Measurements from ENCODE around the gene TPR. TPM values are rescaled to one million over a fixed set of nuclear protein-coding genes. Genes with fewer than 3 reads are reported as not detected.
"Not testable (repeated sequence)": the region's sequence is repeated elsewhere in the genome, so short reads cannot be mapped to it uniquely, and the experiment has no call there.

TPR gene
- total RNA-seq, 4 donors from 2014 or later = 77.8 to 117 (median 82.9) TPM

GRCh38 chr1:186418503-186418902, 43.5 kb upstream of the TPR start:
- H3K27ac ChIP-seq = no peak overlapping the region
- WGBS = 88% methylated on average over 4 of the region's 4 CpGs
- H3K36me3 ChIP-seq = peaks cover 28% of the 10 kb centered on the region
- H3K4me1 ChIP-seq = no peaks in the 10 kb centered on the region
- no peaks in the 10 kb centered on the region for H3K9me3 ChIP-seq
- no peak overlapping the region for H3K4me3 ChIP-seq
- DNase-seq (ENCODE audit: low spot score in 2 of 2) = no peak
- TF ChIP-seq CTCF (IDR thresholded peaks at IDR 0.05) (no peak), EP300 (IDR thresholded peaks at IDR 0.05) (no peak), POLR2AphosphoS5 (IDR thresholded peaks at IDR 0.05) (no peak), POLR2A (IDR thresholded peaks at IDR 0.05) (no peak)
- no peaks in the 10 kb centered on the region for H3K27me3 ChIP-seq

- Histone ChIP-seq H3K9me3 (no peaks in the 10 kb centered on the region), H3K36me3 (peaks cover 42% of the 10 kb centered on the region), H3K27me3 (no peaks in the 10 kb centered on the region), H3K27ac (no peak overlapping the region), H3K4me1 (no peaks in the 10 kb centered on the region), H3K4me3 (no peak overlapping the region)
- DNase-seq (ENCODE audit: low spot score in 2 of 2) = no peak
- 96% methylated on average over 1 of the region's 1 CpG for WGBS
- TF ChIP-seq POLR2A (IDR thresholded peaks at IDR 0.05) (no peak), EP300 (IDR thresholded peaks at IDR 0.05) (no peak), POLR2AphosphoS5 (IDR thresholded peaks at IDR 0.05) (no peak), CTCF (IDR thresholded peaks at IDR 0.05) (no peak)
These were observed 38.3 kb upstream of the TPR start for GRCh38 chr1:186413319-186413718.

GRCh38 chr1:186409091-186409490, 34.0 kb upstream of the TPR start:
- no peak overlapping the region for H3K27ac ChIP-seq
- TF ChIP-seq EP300 (IDR thresholded peaks at IDR 0.05) (no peak), POLR2A (IDR thresholded peaks at IDR 0.05) (no peak), POLR2AphosphoS5 (IDR thresholded peaks at IDR 0.05) (no peak), CTCF (IDR thresholded peaks at IDR 0.05) (no peak)
- DNase-seq (ENCODE audit: low spot score in 2 of 2) = no peak
- H3K36me3 ChIP-seq = peaks cover 62% of the 10 kb centered on the region
- H3K4me1 ChIP-seq = no peaks in the 10 kb centered on the region
- 82% methylated on average over 3 of the region's 3 CpGs for WGBS
- no peak overlapping the region for H3K4me3 ChIP-seq
- no peaks in the 10 kb centered on the region for H3K9me3 ChIP-seq
- no peaks in the 10 kb centered on the region for H3K27me3 ChIP-seq

GRCh38 chr1:186404454-186405051, 29.5 kb upstream of the TPR start:
- Histone ChIP-seq H3K27me3 (no peaks in the 10 kb centered on the region), H3K4me3 (no peak overlapping the region), H3K9me3 (no peaks in the 10 kb centered on the region), H3K4me1 (no peaks in the 10 kb centered on the region), H3K36me3 (peaks cover 63% of the 10 kb centered on the region), H3K27ac (no peak overlapping the region)
- WGBS = 37% methylated on average over 5 of the region's 5 CpGs
- no peak for DNase-seq (ENCODE audit: low spot score in 2 of 2)
- no peak for TF ChIP-seq POLR2A (IDR thresholded peaks at IDR 0.05)
- no peak for TF ChIP-seq POLR2AphosphoS5 (IDR thresholded peaks at IDR 0.05)
- peak; percentile 38 to 49 for TF ChIP-seq CTCF (IDR thresholded peaks at IDR 0.05)
- no peak for TF ChIP-seq EP300 (IDR thresholded peaks at IDR 0.05)

- H3K4me1 ChIP-seq = no peaks in the 10 kb centered on the region
- no peaks in the 10 kb centered on the region for H3K9me3 ChIP-seq
- no peak overlapping the region for H3K4me3 ChIP-seq
- TF ChIP-seq POLR2AphosphoS5 (IDR thresholded peaks at IDR 0.05) (no peak), POLR2A (IDR thresholded peaks at IDR 0.05) (no peak)
- no peak for DNase-seq (ENCODE audit: low spot score in 2 of 2)
- H3K27me3 ChIP-seq = no peaks in the 10 kb centered on the region
- H3K36me3 ChIP-seq = peaks cover 62% of the 10 kb centered on the region
- no peak overlapping the region for H3K27ac ChIP-seq
These were observed 28.6 kb upstream of the TPR start for GRCh38 chr1:186403632-186404031.

- H3K4me3 ChIP-seq; H3K27me3 ChIP-seq; DNase-seq (ENCODE audit: low spot score in 2 of 2); H3K9me3 ChIP-seq; H3K4me1 ChIP-seq; H3K27ac ChIP-seq: not testable (repeated sequence)
- peaks cover 64% of the 10 kb centered on the region for H3K36me3 ChIP-seq
- WGBS = 94% methylated on average over 2 of the region's 2 CpGs
These were observed 26.4 kb upstream of the TPR start for GRCh38 chr1:186401446-186401845.

GRCh38 chr1:186392711-186393110, 17.7 kb upstream of the TPR start:
- not testable (repeated sequence) for H3K4me1 ChIP-seq; H3K9me3 ChIP-seq; DNase-seq (ENCODE audit: low spot score in 2 of 2); H3K27ac ChIP-seq; H3K4me3 ChIP-seq; H3K27me3 ChIP-seq
- 83% methylated on average over 6 of the region's 6 CpGs for WGBS
- H3K36me3 ChIP-seq = peaks cover 91% of the 10 kb centered on the region
